NCI-H226 (cell line): Measurements from ENCODE around the gene MAP9.
"Not testable (repeated sequence)": the region's sequence is repeated elsewhere in the genome, so short reads cannot be mapped to it uniquely, and the experiment has no call there.

Experiments used
- DNase-seq: peaks from one replicate; pipeline ENCODE4 v3.0.0-alpha.2; 2015

Gene MAP9

DNA sequence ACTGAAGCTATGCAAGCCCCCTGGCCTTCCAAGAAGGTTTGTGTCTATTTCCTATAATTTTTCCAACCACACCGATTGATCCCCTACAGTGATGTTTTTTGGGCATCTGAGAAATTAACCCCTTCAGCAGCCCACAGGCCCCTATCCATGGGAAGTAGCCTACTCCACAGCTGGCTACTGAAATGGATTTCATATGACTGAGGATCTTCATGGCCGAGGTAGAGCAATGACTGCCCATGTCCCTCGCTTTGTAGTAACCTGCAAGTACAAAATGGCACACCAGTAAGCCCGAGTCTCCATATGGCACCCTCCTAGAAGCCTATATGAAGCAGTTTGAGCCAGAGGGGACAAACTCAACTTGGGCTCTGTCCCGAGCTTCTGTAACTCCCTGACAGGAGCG is 36.8 kb downstream of the MAP9 start:
- no peak for DNase-seq

- DNase-seq: no peak
Observed at GRCh38 chr4:155339588-155339987, 37.2 kb downstream of the MAP9 start.

- DNase-seq: no peak
Observed at GRCh38 chr4:155338196-155338595, 38.6 kb downstream of the MAP9 start.

- DNase-seq: no peak
Observed at GRCh38 chr4:155336242-155336641, 40.5 kb downstream of the MAP9 start.

GRCh38 chr4:155331478-155331877 is 45.3 kb downstream of the MAP9 start:
- no peak for DNase-seq

DNA sequence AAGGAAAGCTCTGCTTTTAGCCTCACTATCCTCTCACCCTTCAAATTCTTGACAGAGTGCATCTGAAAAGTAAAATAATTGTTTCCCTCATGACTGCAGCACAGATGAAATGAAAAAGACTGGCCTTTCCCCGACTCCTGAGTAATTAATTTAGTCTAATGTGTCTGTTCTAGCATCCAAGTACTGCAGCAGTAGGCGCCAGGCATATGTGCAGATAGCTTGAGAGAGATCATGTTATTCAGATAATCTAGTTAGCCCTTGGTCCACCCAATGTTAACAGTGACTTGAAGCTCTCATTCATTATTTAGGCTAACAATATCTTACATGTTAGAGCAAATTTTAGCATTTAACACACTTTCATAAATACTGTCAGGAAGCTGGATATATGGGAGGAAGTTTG is 54.0 kb downstream of the MAP9 start:
- DNase-seq: no peak

GRCh38 chr4:155321006-155321405 is 55.8 kb downstream of the MAP9 start:
- DNase-seq: no peak

DNA sequence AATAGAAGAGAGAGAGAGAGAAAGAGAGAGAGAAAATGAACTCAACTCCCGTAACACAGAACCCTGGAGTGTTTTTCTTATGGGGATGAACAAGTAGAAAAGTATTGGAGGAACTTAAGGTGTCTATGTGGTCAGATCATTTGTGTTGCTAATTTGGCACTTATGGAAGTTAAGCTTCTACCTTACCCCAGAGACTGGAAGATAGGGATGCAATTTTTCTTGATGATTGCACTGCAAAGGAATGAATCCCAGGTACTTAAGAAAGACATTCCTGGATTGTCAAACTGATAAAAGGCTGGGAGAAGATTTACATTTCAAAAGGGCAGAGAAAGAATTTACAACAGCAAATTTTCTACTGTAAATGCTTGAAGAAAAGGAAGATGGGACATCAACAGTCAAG is 57.2 kb downstream of the MAP9 start:
- no peak for DNase-seq

DNA sequence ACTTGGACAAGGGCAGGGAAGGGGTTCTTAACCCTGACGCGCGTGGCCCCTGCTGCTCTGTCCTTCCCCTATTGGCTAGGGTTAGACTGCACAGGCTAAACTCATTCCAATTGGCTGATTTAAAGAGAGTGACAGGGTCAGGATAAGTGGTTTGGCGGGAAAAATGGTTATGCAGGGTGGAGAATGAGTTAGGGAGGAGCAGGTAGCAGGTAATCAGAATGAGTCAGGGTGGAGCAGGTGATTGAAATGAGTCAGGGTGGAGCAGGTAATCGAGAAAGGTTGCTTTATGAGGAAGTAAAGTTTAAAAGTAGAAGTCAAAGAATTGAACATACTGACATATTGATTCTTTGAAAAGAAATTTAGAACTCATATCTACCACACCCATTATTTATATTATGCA is 64.7 kb downstream of the MAP9 start:
- not testable (repeated sequence) for DNase-seq

DNA sequence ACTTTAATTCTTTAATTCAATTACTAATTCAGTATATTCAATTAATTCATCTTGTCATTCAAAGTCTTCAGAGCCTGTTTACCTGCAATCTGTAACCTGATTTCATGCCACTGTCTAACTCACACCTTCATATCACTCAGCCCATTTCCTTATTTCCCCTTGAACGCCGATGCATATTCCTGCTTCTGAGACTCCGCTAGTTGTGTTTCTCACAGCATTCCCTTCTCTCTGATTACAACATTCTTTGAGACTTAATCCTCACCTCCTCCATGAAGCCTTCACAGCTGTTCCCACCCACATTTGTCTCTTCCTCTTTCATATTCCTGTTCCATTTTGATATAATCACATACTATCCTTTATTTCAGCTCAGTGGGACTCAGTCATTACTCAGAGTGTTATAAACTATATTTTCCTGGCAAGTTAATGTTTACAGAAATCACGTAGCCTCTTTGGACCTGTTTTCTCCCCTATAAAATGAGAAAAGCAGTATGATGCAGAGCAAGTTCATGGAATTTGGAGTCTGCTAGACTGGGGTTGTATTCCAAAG is 69.0 kb downstream of the MAP9 start:
- no peak for DNase-seq

- no peak for DNase-seq
Observed at GRCh38 chr4:155305619-155306018, 71.1 kb downstream of the MAP9 start.

- DNase-seq: no peak
Observed at GRCh38 chr4:155304375-155304774, 72.4 kb downstream of the MAP9 start.

DNA sequence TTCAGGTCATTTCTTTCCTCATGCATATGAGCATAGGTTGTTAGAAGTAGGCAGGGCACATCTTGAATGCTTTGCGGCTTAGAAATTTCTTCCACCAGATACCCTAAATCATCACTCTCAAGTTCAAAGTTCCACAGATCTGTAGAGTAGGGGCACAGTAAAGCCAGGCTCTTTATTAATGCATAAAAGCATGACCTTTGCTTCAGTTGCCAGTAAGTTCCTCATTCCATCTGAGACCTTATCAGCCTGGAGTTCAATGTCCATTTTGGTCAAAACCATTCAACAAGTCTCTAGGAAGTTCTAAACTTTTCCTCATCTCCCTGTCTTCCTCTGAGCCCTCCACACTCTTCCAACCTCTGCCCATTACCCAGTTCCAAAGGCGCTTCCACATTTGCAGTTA is 77.7 kb downstream of the MAP9 start:
- no peak for DNase-seq
